ENCODE data around the gene LHFPL6.

Gene LHFPL6

GRCh38 chr13:39494633-39495032, 108.4 kb downstream of the LHFPL6 start:
- H3K27ac ChIP-seq (ENCODE audit: low read length), result no peak overlapping the region
- H3K4me2 ChIP-seq (ENCODE audit: low read depth, low read length), result no peak overlapping the region
- no peaks in the 10 kb centered on the region for H3K4me1 ChIP-seq (ENCODE audit: low read length)
- H3K27me3 ChIP-seq (replicated peaks; ENCODE audit: insufficient read depth, low read length), result no peaks in the 10 kb centered on the region
- DNase-seq, result no peak
- no peak overlapping the region for H3K4me3 ChIP-seq (ENCODE audit: low read length)
- no peaks in the 10 kb centered on the region for H3K9me3 ChIP-seq (replicated peaks; ENCODE audit: insufficient read depth, low read length)
- H2AFZ ChIP-seq (ENCODE audit: low read length), result no peak overlapping the region
- H3K36me3 ChIP-seq (replicated peaks; ENCODE audit: insufficient read depth, low read length), result no peaks in the 10 kb centered on the region
- no peaks in the 10 kb centered on the region for H3K79me2 ChIP-seq (ENCODE audit: low read length)
- TF ChIP-seq CTCF (IDR thresholded peaks at IDR 0.05; ENCODE audit: low read length), result no peak
- TF ChIP-seq EZH2 (optimal IDR thresholded peaks at IDR 0.05; ENCODE audit: low read depth, low read length), result no peak
- no peak for TF ChIP-seq EZH2phosphoT487 (IDR thresholded peaks at IDR 0.05; ENCODE audit: low read length)
- no peaks in the 10 kb centered on the region for H3F3A ChIP-seq (ENCODE audit: insufficient read depth, low read length)
- H4K20me1 ChIP-seq (ENCODE audit: insufficient read depth, low read length), result no peaks in the 10 kb centered on the region
- no peaks in the 10 kb centered on the region for H3K9me2 ChIP-seq (replicated peaks; ENCODE audit: insufficient read depth, low read length)
- no peak overlapping the region for H3K9ac ChIP-seq (ENCODE audit: low read length)

- no peaks in the 10 kb centered on the region for H3K79me2 ChIP-seq (ENCODE audit: low read length)
- no peaks in the 10 kb centered on the region for H3K36me3 ChIP-seq (replicated peaks; ENCODE audit: insufficient read depth, low read length)
- no peaks in the 10 kb centered on the region for H4K20me1 ChIP-seq (ENCODE audit: insufficient read depth, low read length)
- no peak for DNase-seq
- H2AFZ ChIP-seq (ENCODE audit: low read length), result no peak overlapping the region
- no peak for TF ChIP-seq CTCF (IDR thresholded peaks at IDR 0.05; ENCODE audit: low read length)
- no peak for TF ChIP-seq EZH2 (optimal IDR thresholded peaks at IDR 0.05; ENCODE audit: low read depth, low read length)
- TF ChIP-seq EZH2phosphoT487 (IDR thresholded peaks at IDR 0.05; ENCODE audit: low read length), result no peak
- no peaks in the 10 kb centered on the region for H3K9me3 ChIP-seq (replicated peaks; ENCODE audit: insufficient read depth, low read length)
- H3K4me1 ChIP-seq (ENCODE audit: low read length), result no peaks in the 10 kb centered on the region
- no peak overlapping the region for H3K27ac ChIP-seq (ENCODE audit: low read length)
- no peak overlapping the region for H3K4me2 ChIP-seq (ENCODE audit: low read depth, low read length)
- no peaks in the 10 kb centered on the region for H3K27me3 ChIP-seq (replicated peaks; ENCODE audit: insufficient read depth, low read length)
- H3K4me3 ChIP-seq (ENCODE audit: low read length), result no peak overlapping the region
- H3K9me2 ChIP-seq (replicated peaks; ENCODE audit: insufficient read depth, low read length), result no peaks in the 10 kb centered on the region
- no peaks in the 10 kb centered on the region for H3F3A ChIP-seq (ENCODE audit: insufficient read depth, low read length)
- H3K9ac ChIP-seq (ENCODE audit: low read length), result no peak overlapping the region
Observed at GRCh38 chr13:39494006-39494405, 109.0 kb downstream of the LHFPL6 start.

- Histone ChIP-seq H3K9me2 (replicated peaks; ENCODE audit: insufficient read depth, low read length) (no peaks in the 10 kb centered on the region), H3K9ac (ENCODE audit: low read length) (no peak overlapping the region), H3K36me3 (replicated peaks; ENCODE audit: insufficient read depth, low read length) (no peaks in the 10 kb centered on the region), H3K4me1 (ENCODE audit: low read length) (no peaks in the 10 kb centered on the region), H3K79me2 (ENCODE audit: low read length) (no peaks in the 10 kb centered on the region), H3K4me3 (ENCODE audit: low read length) (no peak overlapping the region), H3F3A (ENCODE audit: insufficient read depth, low read length) (no peaks in the 10 kb centered on the region), H3K9me3 (replicated peaks; ENCODE audit: insufficient read depth, low read length) (no peaks in the 10 kb centered on the region), H2AFZ (ENCODE audit: low read length) (no peak overlapping the region), H3K4me2 (ENCODE audit: low read depth, low read length) (no peak overlapping the region), H3K27ac (ENCODE audit: low read length) (no peak overlapping the region), H4K20me1 (ENCODE audit: insufficient read depth, low read length) (no peaks in the 10 kb centered on the region), H3K27me3 (replicated peaks; ENCODE audit: insufficient read depth, low read length) (no peaks in the 10 kb centered on the region)
- no peak for DNase-seq
- TF ChIP-seq EZH2phosphoT487 (IDR thresholded peaks at IDR 0.05; ENCODE audit: low read length), result no peak
- no peak for TF ChIP-seq CTCF (IDR thresholded peaks at IDR 0.05; ENCODE audit: low read length)
- TF ChIP-seq EZH2 (optimal IDR thresholded peaks at IDR 0.05; ENCODE audit: low read depth, low read length), result no peak
Observed at GRCh38 chr13:39490136-39490535, 112.9 kb downstream of the LHFPL6 start.

All from MM.1S (cell line).